ENCODE measurements around the gene FAM3D. TPM values are rescaled to one million over a fixed set of nuclear protein-coding genes. Genes with fewer than 3 reads are reported as not detected.

Gene FAM3D
- total and polyA plus RNA-seq, 9 of the 15 experiments (the other 6 are each of a cell fraction or from before 2014, with no cell fraction given), result not detected

GRCh38 chr3:58603606-58604005, 63.0 kb downstream of the FAM3D start:
- no peak for FAIRE-seq
- intact Hi-C loops (cut with micrococcal nuclease) (no loop called here), in situ Hi-C loops (cut with MboI) (no loop called here)
- no peak overlapping the region for H2AFZ ChIP-seq (ENCODE audit: low read depth, low read length)
- ATAC-seq, result no peak
- H3K4me1 ChIP-seq (replicated peaks in 1 of 2; ENCODE audit: control insufficient read depth in 2 of 2, insufficient read depth in 2 of 2, low read length in 2 of 2), result no peaks in the 10 kb centered on the region
- no peaks in the 10 kb centered on the region for H3K9me1 ChIP-seq (ENCODE audit: control insufficient read depth, insufficient read depth, low read length)
- BruUV-seq (replicated peaks), result no TSS peak
- H4K20me1 ChIP-seq (replicated peaks; ENCODE audit: control insufficient read depth, insufficient read depth, low read length), result no peaks in the 10 kb centered on the region
- ChIA-PET CTCF (ENCODE audit: low intra/inter-chr PET ratio) (no interaction called here), POLR2A (no interaction called here)
- H3K4me3 ChIP-seq, result no peak overlapping the region
- H3K79me2 ChIP-seq (ENCODE audit: control insufficient read depth, insufficient read depth, low read length), result no peaks in the 10 kb centered on the region
- no peak overlapping the region for H3K9ac ChIP-seq (ENCODE audit: insufficient read depth in 1 of 2, low read depth in 2 of 2, low read length in 2 of 2)
- H3K27me3 ChIP-seq (ENCODE audit: control insufficient read depth in 2 of 2, insufficient read depth in 2 of 2, low read length in 2 of 2), result peaks cover 3 to 12% of the 10 kb centered on the region in 2 experiments; a peak in 3 of 5 replicates
- no peaks in the 10 kb centered on the region for H3K36me3 ChIP-seq (ENCODE audit: control insufficient read depth, insufficient read depth, low read length)
- H3K4me2 ChIP-seq (ENCODE audit: insufficient read depth, low read length), result no peak overlapping the region
- no peak for DNase-seq (ENCODE audit: extremely low read depth in 1 of 4, low spot score in 3 of 4)
- H3K9me3 ChIP-seq (replicated peaks; ENCODE audit: control insufficient read depth, insufficient read depth, low read depth, low read length), result no peaks in the 10 kb centered on the region
- no peak overlapping the region for H3K27ac ChIP-seq (ENCODE audit: extremely low read depth, low read depth, low read length)
- TF ChIP-seq NR1H2 (CRISPR knock-in tag; IDR thresholded peaks at IDR 0.05), result no peak
- TF ChIP-seq THAP12 (CRISPR knock-in tag; IDR thresholded peaks at IDR 0.05), result no peak
- TF ChIP-seq ZNF551 (CRISPR knock-in tag; IDR thresholded peaks at IDR 0.05), result no peak
- no peak for TF ChIP-seq ZBTB8A (IDR thresholded peaks at IDR 0.05; ENCODE audit: partially characterized antibody)
- no peak for TF ChIP-seq TCF3 (CRISPR knock-in tag; IDR thresholded peaks at IDR 0.05)
- no peak for TF ChIP-seq ILK (tag; IDR thresholded peaks at IDR 0.05; ENCODE audit: borderline replicate concordance, low read depth)
- no peak for TF ChIP-seq NFE2 (IDR thresholded peaks at IDR 0.05; ENCODE audit: low read depth)
- TF ChIP-seq FOXP4 (CRISPR knock-in tag; IDR thresholded peaks at IDR 0.05; ENCODE audit: borderline replicate concordance), result no peak
- no peak for TF ChIP-seq TOE1 (IDR thresholded peaks at IDR 0.05; ENCODE audit: borderline replicate concordance)
- TF ChIP-seq TOE1 (CRISPR knock-in tag; IDR thresholded peaks at IDR 0.05; ENCODE audit: borderline replicate concordance, low read depth), result no peak
- TF ChIP-seq, protein P1, sequence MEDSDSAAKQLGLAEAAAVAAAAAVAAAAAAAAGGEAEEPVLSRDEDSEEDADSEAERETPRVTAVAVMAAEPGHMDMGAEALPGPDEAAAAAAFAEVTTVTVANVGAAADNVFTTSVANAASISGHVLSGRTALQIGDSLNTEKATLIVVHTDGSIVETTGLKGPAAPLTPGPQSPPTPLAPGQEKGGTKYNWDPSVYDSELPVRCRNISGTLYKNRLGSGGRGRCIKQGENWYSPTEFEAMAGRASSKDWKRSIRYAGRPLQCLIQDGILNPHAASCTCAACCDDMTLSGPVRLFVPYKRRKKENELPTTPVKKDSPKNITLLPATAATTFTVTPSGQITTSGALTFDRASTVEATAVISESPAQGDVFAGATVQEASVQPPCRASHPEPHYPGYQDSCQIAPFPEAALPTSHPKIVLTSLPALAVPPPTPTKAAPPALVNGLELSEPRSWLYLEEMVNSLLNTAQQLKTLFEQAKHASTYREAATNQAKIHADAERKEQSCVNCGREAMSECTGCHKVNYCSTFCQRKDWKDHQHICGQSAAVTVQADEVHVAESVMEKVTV (CRISPR knock-in tag; IDR thresholded peaks at IDR 0.05), result no peak

Measured in K562 (cell line).